ENCODE data around the gene KRTAP5-7.
"Not testable (repeated sequence)": the region's sequence is repeated elsewhere in the genome, so short reads cannot be mapped to it uniquely, and the experiment has no call there.

KRTAP5-7 gene

DNA sequence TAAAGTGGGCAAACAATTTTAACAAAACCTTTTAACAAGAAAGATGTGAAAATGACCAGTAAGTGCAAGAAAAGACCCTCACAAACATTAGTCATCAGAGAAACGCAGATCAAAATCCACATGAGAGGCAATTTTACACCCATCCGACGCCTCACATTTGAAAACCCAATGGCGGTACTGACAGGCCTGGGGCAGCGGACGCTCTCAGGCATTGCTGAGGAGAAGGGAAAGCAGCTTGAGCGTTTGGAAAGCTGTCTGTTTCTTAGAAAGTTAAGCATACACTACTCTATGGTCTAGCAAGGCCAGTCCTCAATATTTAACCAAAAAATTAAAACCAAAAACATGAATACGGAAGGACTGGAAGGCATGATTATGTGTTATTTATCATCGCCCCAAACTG, 8.8 kb downstream of the KRTAP5-7 start:
- no peak for DNase-seq

DNA sequence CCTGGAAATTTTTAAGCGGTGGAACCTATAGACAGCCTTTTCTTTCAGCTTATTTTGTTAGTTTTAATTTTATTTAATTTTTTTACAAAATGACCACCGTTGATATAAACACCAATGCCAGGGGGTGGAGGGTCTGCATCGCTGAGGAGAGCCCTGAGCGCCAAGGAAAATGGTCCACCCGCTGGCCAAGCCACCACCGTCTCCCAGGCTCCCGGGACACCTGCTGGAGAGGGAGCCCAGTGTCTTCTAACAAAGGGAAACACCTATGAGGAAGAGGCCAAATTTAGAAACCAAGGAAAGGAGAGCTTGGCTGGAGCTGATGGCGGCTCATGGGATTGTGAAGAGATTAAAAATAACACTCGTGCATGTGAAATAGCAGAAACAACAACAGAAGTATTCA, 10.5 kb downstream of the KRTAP5-7 start:
- DNase-seq = no peak

- not testable (repeated sequence) for DNase-seq
Observed at GRCh38 chr11:71537977-71538665, 11.1 kb downstream of the KRTAP5-7 start, which contains the start of gene KRTAP5-8. Gene KRTAP5-8, plus strand, starts transcription at chr11:71538025. Its CDS starts 31 bp downstream, at chr11:71538056.

DNA sequence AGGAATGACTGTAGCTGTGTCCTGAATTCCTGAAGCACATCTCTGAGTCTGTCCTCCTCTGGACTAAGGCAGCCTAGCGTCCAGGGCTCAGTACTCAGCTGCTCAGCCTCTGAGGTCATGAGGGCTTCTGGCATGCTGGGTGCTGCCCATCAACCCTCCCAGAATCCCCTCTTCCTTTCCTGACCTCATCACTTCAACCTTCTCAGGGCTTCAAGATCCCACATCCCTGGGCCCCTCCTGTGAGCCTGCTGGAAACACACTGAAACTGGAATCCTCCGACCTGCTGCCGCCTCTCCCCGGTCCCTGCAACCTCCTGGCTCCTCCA, 11.6 kb downstream of the KRTAP5-7 start:
- DNase-seq = no peak

- no peak for DNase-seq
Observed at GRCh38 chr11:71539017-71539416, 11.9 kb downstream of the KRTAP5-7 start.

DNA sequence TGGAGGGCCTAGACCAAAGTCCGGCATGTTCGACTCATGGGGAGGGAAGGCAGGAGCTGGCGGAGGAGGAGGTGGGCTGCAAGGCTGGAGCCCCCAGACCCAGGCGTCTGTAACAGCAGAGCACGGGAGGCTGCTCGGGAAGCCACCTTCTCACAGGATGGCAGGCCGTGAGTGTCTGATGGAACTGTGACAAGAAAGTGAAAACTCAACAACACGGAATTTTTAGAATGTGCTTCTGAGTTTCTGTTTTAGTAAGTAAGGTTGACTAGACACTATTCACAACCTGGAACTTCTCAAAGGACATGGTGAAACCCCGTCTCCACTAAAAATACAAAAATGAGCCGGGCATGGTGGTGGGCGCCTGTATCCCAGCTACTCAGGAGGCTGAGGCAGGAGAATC, 12.9 kb downstream of the KRTAP5-7 start:
- not testable (repeated sequence) for DNase-seq

GRCh38 chr11:71540521-71541304, 13.6 kb downstream of the KRTAP5-7 start:
- not testable (repeated sequence) for DNase-seq

- no peak for DNase-seq
Observed at GRCh38 chr11:71542382-71542781, 15.3 kb downstream of the KRTAP5-7 start.

- no peak for DNase-seq
Observed at GRCh38 chr11:71542879-71543777, 16.1 kb downstream of the KRTAP5-7 start.

DNA sequence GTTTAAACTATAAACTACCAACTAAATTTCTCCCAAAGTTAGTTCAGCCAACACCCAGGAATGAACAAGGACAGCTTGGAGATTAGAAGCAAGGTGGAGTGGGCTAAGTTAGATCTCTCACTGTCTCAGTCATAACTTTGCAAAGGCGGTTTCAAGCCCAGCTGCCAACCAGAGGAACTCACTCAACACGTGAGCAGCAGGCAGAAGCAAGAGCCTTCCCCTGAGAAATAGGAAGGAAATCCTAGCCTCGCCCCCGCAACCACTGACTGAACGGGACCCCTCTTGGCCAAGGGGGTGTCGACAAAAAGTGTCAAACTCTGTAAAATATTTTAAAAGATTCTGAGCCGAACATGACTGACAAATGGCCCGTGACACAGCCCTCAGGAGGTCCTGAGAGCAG, 16.8 kb downstream of the KRTAP5-7 start:
- DNase-seq = no peak

GRCh38 chr11:71544525-71545214, 17.6 kb downstream of the KRTAP5-7 start:
- DNase-seq = no peak

DNA sequence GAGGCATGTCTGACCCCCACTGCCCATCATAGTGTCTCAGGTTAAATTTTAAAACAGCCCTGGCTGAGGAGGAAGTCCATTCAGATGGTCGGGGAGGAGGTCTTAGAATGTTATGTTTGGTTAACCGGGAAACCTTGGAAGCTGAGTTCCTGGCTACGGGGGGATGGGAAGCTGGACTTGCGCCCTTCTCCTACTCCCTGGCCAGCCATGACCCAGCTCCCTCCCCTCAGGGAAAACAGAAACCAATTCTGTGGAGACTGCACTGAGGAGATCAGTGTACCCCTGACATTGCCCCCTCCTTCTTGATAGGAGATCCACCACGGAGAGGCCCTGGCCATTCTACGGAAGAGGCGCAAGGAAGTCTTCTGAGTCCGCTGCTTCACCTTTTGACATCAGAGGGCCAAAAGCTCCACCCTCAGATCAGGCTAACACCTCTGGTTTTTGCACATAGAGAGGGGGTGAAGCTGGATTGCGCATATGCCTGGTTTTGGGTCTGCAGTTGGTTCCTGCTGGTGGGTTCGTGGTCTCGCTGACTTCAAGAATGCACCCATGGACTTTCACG, 18.4 kb downstream of the KRTAP5-7 start:
- no peak for DNase-seq

GRCh38 chr11:71548120-71548519, 21.1 kb downstream of the KRTAP5-7 start, which contains the start of gene KRTAP5-9:
Gene KRTAP5-9, plus strand, starts transcription at chr11:71548420. Its CDS starts 238 bp downstream, at chr11:71548658.
- no peak for DNase-seq

- DNase-seq = no peak
Observed at GRCh38 chr11:71548716-71549151, 21.7 kb downstream of the KRTAP5-7 start.

GRCh38 chr11:71551711-71552110, 24.6 kb downstream of the KRTAP5-7 start:
- no peak for DNase-seq

DNA sequence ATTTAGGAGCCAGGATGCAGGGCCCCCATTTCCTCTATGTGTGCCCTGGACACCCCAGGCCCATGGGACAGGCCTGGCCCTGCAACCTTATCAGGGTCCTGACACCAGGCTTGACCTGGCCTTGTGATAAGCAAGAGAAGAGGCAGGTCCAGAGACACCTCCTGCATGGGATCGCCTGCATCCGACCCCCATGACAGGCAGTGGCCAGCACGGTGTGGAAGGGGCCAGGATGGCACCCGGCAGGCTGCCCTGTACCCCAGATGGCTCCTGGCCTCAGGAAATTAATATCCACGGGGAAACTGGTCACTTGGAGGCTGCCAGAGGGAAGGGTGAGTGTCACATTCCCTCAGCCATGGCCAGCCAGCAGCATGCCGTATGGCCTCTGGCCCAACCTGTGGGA, 27.9 kb downstream of the KRTAP5-7 start:
- no peak for DNase-seq

- DNase-seq = no peak
Observed at GRCh38 chr11:71555508-71555907, 28.4 kb downstream of the KRTAP5-7 start.

DNA sequence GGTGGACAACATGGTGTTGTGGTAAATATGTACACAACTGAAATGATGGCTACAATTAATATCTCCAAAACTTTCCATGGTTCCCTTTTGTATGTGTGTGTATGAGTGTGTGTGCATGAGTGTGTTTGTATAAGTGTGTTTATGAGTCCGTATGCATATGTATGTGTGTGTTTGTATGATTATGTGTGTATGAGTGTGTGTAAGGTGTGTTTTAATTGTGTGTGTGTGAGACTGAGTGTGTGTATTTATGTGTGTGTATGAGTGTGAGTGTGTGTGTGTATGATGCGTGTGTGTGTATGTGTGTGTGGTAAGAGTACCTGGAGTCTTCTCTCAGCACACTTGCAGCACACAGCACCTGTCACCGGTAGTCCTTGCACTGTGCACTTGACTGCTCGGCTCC, 29.0 kb downstream of the KRTAP5-7 start:
- no peak for DNase-seq

- no peak for DNase-seq
Observed at GRCh38 chr11:71557257-71557656, 30.2 kb downstream of the KRTAP5-7 start.

- DNase-seq = no peak
Observed at GRCh38 chr11:71558996-71559395, 31.9 kb downstream of the KRTAP5-7 start.

DNA sequence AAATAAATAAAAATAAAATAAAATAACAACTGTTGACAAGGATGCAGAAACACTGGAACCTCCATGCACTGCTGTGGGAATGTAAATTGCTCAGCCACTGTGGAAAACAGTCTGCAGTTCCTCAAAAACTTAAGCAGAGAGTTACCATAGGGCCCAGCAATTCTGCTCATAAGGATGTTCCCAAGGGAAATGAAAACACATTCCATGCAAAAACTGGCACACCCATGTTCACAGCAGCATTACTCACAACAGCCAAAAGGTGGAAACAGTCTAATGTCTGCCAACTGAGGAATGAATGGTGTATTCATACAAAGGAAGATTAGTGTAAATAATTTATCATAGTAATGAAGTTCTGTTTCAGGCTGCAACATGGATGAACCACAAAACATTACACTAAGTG, 35.1 kb downstream of the KRTAP5-7 start:
- DNase-seq = no peak

DNA sequence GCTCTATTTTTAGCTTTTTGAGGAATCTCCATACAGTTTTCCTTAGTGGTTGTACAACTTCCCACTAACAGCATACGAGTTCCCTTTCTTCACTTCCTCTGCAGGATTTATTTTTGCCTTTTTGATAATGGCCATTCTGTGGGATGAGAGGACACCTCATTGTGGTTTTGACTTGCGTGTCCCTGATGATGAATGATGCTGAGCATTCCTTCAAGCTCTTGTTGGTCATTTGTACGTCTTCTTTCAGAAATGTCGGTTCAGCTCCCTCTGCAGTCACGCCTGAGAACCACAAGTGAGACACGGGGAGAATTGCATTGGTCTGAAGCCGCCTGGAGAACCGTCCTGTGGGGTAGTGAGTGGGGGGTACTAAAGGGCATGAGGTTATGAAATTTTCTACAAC, 36.3 kb downstream of the KRTAP5-7 start:
- DNase-seq = no peak

Data from activated CD8-positive, alpha-beta memory T cell treated with anti-CD3 and anti-CD28 coated beads for 24 hours (primary cell).